CD4-positive, alpha-beta T cell (primary cell): ENCODE data around the gene MAGI1. TPM values are rescaled to one million over a fixed set of nuclear protein-coding genes. Genes with fewer than 3 reads are reported as not detected.

ENCODE experiments used
- ATAC-seq: fragments of 200-7000 bp; cut with Tn5 transposase; one replicate; pipeline ENCODE4 v1.10.0; 2022; ENCODE audit warnings: mild to moderate bottlenecking; ENCODE audit not compliant: poor library complexity
- CTCF ChIA-PET: fragments of 350-600 bp; sonication (Branson Sonifier 250); formaldehyde crosslinking; loops from one replicate; lab custom pipeline; 2021; ENCODE audit warnings: antibody characterized with exemption, inconsistent platforms; lab: Charles Lee
- POLR2A ChIA-PET: fragments of 350-600 bp; sonication (Branson Sonifier 250); formaldehyde crosslinking; loops from one replicate; lab custom pipeline; 2021; ENCODE audit warnings: antibody characterized with exemption, inconsistent platforms; lab: Charles Lee
- DNase-seq, 14 experiments: peaks; one replicate each; pipeline ENCODE4 v3.0.0-alpha.2; 2013 to 2020; ENCODE audit warnings: mixed read lengths in 2 of 14
- H3K27ac ChIP-seq, 2 donors: one replicate each; pipeline versions ENCODE4 v1.5.1 to v1.7.0; 2013; ENCODE audit warnings: low read length in 2 of 2, low read depth in 1 of 2, mild to moderate bottlenecking in 1 of 2
- H3K27me3 ChIP-seq, 2 experiments: 1 replicate in 1 of 2; 2 replicates in 1 of 2; pipeline versions ENCODE4 v1.6.1 to v1.7.0; 2013; ENCODE audit warnings: low read length in 2 of 2, control low read depth in 1 of 2, mild to moderate bottlenecking in 1 of 2, moderate library complexity in 1 of 2; ENCODE audit not compliant: insufficient read depth in 2 of 2, control insufficient read depth in 1 of 2
- H3K36me3 ChIP-seq: one replicate; pipeline ENCODE4 v1.6.1; 2013; ENCODE audit warnings: low read length, control low read depth; ENCODE audit not compliant: insufficient read depth
- H3K4me1 ChIP-seq: one replicate; pipeline ENCODE4 v1.6.1; 2013; ENCODE audit warnings: low read length, control low read depth; ENCODE audit not compliant: insufficient read depth
- H3K4me3 ChIP-seq: one replicate; pipeline ENCODE4 v1.5.1; 2013; ENCODE audit warnings: mild to moderate bottlenecking, low read length, moderate library complexity
- H3K9me3 ChIP-seq, 2 experiments: 1 replicate in 1 of 2; 2 replicates in 1 of 2; pipeline versions ENCODE4 v1.6.1 to v1.7.0; 2013; ENCODE audit warnings: low read length in 2 of 2, mild to moderate bottlenecking in 2 of 2, control low read depth in 1 of 2, moderate library complexity in 1 of 2; ENCODE audit not compliant: control insufficient read depth in 1 of 2, insufficient read depth in 1 of 2
- H3K27ac Mint-ChIP-seq: one replicate; pipeline ENCODE4 v1.8.0; 2020; ENCODE audit warnings: mixed read lengths
- H3K27me3 Mint-ChIP-seq: one replicate; pipeline ENCODE4 v1.8.0; 2021; ENCODE audit warnings: mixed read lengths
- H3K36me3 Mint-ChIP-seq: one replicate; pipeline ENCODE4 v1.8.0; 2021; ENCODE audit warnings: low read depth, mixed read lengths
- H3K4me1 Mint-ChIP-seq: one replicate; pipeline ENCODE4 v1.8.0; 2021; ENCODE audit warnings: low read depth, mixed read lengths
- H3K4me3 Mint-ChIP-seq: one replicate; pipeline ENCODE4 v1.8.0; 2020; ENCODE audit warnings: mild to moderate bottlenecking, mixed read lengths
- H3K9me3 Mint-ChIP-seq: one replicate; pipeline ENCODE4 v1.8.0; 2020; ENCODE audit warnings: mixed read lengths
- intact Hi-C, 2 experiments: fragments of 100-400 bp; cut with DNase I in 1 of 2; cut with micrococcal nuclease in 1 of 2; formaldehyde crosslinking; loops; one replicate each; pipeline versions ENCODE4 v1.15.1 to v1.9.0; 2023 to 2025; cut with DNase I, micrococcal nuclease
- total RNA-seq, 174 experiments: library from RNA in 2 of 174; stranded (reverse) in 2 of 174; gene quantifications; one replicate each; pipeline ENCODE4 v1.2.3 and lab custom pipeline; 2021 to 2026
- TF ChIP-seq, protein P1 (sequence below): fragments of 200-600 bp; IDR thresholded peaks from one replicate; pipeline ENCODE4 v1.8.0; 2022; ENCODE audit warnings: antibody characterized with exemption, mild to moderate bottlenecking

Gene MAGI1
- total RNA-seq, 2 experiments from 2014 or later, result not detected

DNA sequence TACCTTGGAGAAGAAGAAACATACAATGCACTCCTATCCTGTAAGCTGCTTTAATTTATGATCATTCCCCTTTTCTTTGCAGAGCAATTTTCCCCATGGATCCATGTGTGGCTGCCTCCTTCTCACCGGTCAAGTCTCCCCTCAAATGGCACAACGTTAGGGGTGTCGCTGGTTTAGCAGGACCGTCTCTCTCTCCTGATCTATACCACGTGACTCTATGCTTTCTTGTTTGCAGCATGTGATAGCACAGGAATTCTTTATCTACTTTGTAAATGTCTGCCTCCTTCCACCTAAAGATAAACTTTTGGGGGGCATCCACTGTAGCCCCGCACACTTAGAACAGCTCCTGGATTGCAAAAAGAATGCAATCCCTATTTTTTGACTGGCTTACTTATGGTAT, 506.0 kb downstream of the MAGI1 start:
- Histone ChIP-seq H3K36me3 (no peaks in the 10 kb centered on the region), H3K27me3 (no peaks in the 10 kb centered on the region), H3K4me3 (no peak overlapping the region), H3K27ac (no peak overlapping the region), H3K9me3 (no peaks in the 10 kb centered on the region), H3K4me1 (no peaks in the 10 kb centered on the region)
- Mint-ChIP-seq H3K4me3 (no peak overlapping the region), H3K9me3 (peaks cover 4% of the 10 kb centered on the region), H3K27me3 (no peaks in the 10 kb centered on the region), H3K27ac (no peak overlapping the region), H3K4me1 (no peaks in the 10 kb centered on the region), H3K36me3 (no peaks in the 10 kb centered on the region)
- TF ChIP-seq, protein P1, sequence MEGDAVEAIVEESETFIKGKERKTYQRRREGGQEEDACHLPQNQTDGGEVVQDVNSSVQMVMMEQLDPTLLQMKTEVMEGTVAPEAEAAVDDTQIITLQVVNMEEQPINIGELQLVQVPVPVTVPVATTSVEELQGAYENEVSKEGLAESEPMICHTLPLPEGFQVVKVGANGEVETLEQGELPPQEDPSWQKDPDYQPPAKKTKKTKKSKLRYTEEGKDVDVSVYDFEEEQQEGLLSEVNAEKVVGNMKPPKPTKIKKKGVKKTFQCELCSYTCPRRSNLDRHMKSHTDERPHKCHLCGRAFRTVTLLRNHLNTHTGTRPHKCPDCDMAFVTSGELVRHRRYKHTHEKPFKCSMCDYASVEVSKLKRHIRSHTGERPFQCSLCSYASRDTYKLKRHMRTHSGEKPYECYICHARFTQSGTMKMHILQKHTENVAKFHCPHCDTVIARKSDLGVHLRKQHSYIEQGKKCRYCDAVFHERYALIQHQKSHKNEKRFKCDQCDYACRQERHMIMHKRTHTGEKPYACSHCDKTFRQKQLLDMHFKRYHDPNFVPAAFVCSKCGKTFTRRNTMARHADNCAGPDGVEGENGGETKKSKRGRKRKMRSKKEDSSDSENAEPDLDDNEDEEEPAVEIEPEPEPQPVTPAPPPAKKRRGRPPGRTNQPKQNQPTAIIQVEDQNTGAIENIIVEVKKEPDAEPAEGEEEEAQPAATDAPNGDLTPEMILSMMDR, result no peak
- POLR2A ChIA-PET, result no interaction called here
- DNase-seq (no peak), ATAC-seq (no peak)
- CTCF ChIA-PET, result no interaction called here
- intact Hi-C loops, result no loop called here

DNA sequence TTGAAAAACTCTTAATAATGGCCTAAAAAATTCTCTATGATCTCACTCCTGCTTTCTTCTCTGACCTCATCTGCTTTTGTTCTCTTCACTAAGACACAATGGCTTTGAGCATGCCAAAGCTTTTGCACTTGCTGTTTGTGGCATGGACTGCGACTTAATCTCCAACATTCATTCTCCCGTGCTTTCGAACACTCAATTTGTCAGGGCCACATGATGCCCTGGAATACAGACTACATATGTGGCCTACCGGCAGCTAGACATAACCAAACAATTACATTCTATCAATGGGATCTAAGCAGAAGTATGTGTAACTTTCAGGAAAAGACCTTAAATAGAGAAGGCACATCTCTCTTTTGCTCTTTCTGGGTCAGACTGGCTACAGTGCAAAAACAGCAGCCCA, 506.5 kb downstream of the MAGI1 start:
- CTCF ChIA-PET, result no interaction called here

DNA sequence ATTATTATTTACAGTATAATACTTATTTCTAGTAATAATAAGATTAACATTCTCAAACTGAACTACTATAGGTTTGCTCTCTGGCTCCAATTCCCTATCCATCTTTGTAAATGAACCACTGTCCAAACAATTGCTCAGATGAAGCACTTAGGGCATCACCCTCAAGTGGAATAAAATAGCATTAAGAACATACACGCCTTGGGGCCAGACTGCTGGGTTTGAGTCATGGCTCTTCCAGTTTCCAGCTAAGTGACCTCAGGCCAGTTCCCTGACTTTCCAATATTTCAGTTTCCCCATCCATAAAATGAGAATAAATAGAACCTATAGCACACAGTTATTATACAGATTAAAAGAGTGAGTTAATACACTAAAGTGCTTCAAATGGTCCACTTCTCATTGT, 507.2 kb downstream of the MAGI1 start:
- H3K9me3 Mint-ChIP-seq, result peaks cover 4% of the 10 kb centered on the region
- Histone ChIP-seq H3K36me3 (no peaks in the 10 kb centered on the region), H3K4me3 (no peak overlapping the region), H3K9me3 (no peaks in the 10 kb centered on the region), H3K4me1 (no peaks in the 10 kb centered on the region), H3K27me3 (no peaks in the 10 kb centered on the region), H3K27ac (no peak overlapping the region)
- CTCF ChIA-PET, result no interaction called here
- ATAC-seq, result no peak
- no peak overlapping the region for H3K4me3 Mint-ChIP-seq
- no peaks in the 10 kb centered on the region for H3K4me1 Mint-ChIP-seq
- H3K27me3 Mint-ChIP-seq, result no peaks in the 10 kb centered on the region
- intact Hi-C loops, result no loop called here
- DNase-seq, result no peak
- no peaks in the 10 kb centered on the region for H3K36me3 Mint-ChIP-seq
- POLR2A ChIA-PET, result no interaction called here
- no peak overlapping the region for H3K27ac Mint-ChIP-seq
- TF ChIP-seq, protein P1, result no peak

More for the DNA sequence above, 506.5 kb downstream of the MAGI1 start:
- TF ChIP-seq, protein P1, result no peak
- no peaks in the 10 kb centered on the region for H3K36me3 Mint-ChIP-seq
- H3K27me3 Mint-ChIP-seq, result no peaks in the 10 kb centered on the region
- Histone ChIP-seq H3K4me1 (no peaks in the 10 kb centered on the region), H3K27ac (no peak overlapping the region), H3K27me3 (no peaks in the 10 kb centered on the region), H3K9me3 (no peaks in the 10 kb centered on the region), H3K4me3 (no peak overlapping the region), H3K36me3 (no peaks in the 10 kb centered on the region)
- H3K9me3 Mint-ChIP-seq, result peaks cover 4% of the 10 kb centered on the region
- intact Hi-C loops, result no loop called here
- H3K27ac Mint-ChIP-seq, result no peak overlapping the region
- ATAC-seq (no peak), DNase-seq (no peak)
- no peak overlapping the region for H3K4me3 Mint-ChIP-seq
- H3K4me1 Mint-ChIP-seq, result no peaks in the 10 kb centered on the region
- POLR2A ChIA-PET, result no interaction called here
